ENCODE measurements around the gene CRYGN.

The CRYGN gene

GRCh38 chr7:151408498-151408838, 31.5 kb downstream of the CRYGN start:
- no peak for DNase-seq (ENCODE audit: low read depth in 2 of 2, low spot score in 1 of 2)

GRCh38 chr7:151406886-151407583, 32.9 kb downstream of the CRYGN start:
- DNase-seq (ENCODE audit: low read depth in 2 of 2, low spot score in 1 of 2), result no peak

- DNase-seq (ENCODE audit: low read depth in 2 of 2, low spot score in 1 of 2), result no peak
Observed at GRCh38 chr7:151406051-151406875, 33.7 kb downstream of the CRYGN start.

- DNase-seq (ENCODE audit: low read depth in 2 of 2, low spot score in 1 of 2), result no peak
Observed at GRCh38 chr7:151405588-151405987, 34.4 kb downstream of the CRYGN start.

- DNase-seq (ENCODE audit: low read depth in 2 of 2, low spot score in 1 of 2), result no peak
Observed at GRCh38 chr7:151405056-151405455, 34.9 kb downstream of the CRYGN start.

GRCh38 chr7:151404216-151405011, 35.5 kb downstream of the CRYGN start:
- no peak for DNase-seq (ENCODE audit: low read depth in 2 of 2, low spot score in 1 of 2)

- no peak for DNase-seq (ENCODE audit: low read depth in 2 of 2, low spot score in 1 of 2)
Observed at GRCh38 chr7:151403764-151404163, 36.2 kb downstream of the CRYGN start.

GRCh38 chr7:151402029-151402835, 37.7 kb downstream of the CRYGN start:
- no peak for DNase-seq (ENCODE audit: low read depth in 2 of 2, low spot score in 1 of 2)

- no peak for DNase-seq (ENCODE audit: low read depth in 2 of 2, low spot score in 1 of 2)
Observed at GRCh38 chr7:151400626-151401315, 39.2 kb downstream of the CRYGN start.

- DNase-seq (ENCODE audit: low read depth in 2 of 2, low spot score in 1 of 2), result no peak
Observed at GRCh38 chr7:151399906-151400305, 40.0 kb downstream of the CRYGN start.

GRCh38 chr7:151399305-151399601, 40.7 kb downstream of the CRYGN start:
- DNase-seq (ENCODE audit: low read depth in 2 of 2, low spot score in 1 of 2), result no peak

GRCh38 chr7:151398446-151399304, 41.3 kb downstream of the CRYGN start:
- no peak for DNase-seq (ENCODE audit: low read depth in 2 of 2, low spot score in 1 of 2)

GRCh38 chr7:151397026-151397425, 42.9 kb downstream of the CRYGN start:
- no peak for DNase-seq (ENCODE audit: low read depth in 2 of 2, low spot score in 1 of 2)

- no peak for DNase-seq (ENCODE audit: low read depth in 2 of 2, low spot score in 1 of 2)
Observed at GRCh38 chr7:151396328-151396970, 43.5 kb downstream of the CRYGN start.

- no peak for DNase-seq (ENCODE audit: low read depth in 2 of 2, low spot score in 1 of 2)
Observed at GRCh38 chr7:151395036-151395367, 44.9 kb downstream of the CRYGN start.

- no peak for DNase-seq (ENCODE audit: low read depth in 2 of 2, low spot score in 1 of 2)
Observed at GRCh38 chr7:151394076-151395035, 45.6 kb downstream of the CRYGN start.

- no peak for DNase-seq (ENCODE audit: low read depth in 2 of 2, low spot score in 1 of 2)
Observed at GRCh38 chr7:151393031-151393977, 46.6 kb downstream of the CRYGN start.
